Fibroblast of lung (primary cell): ENCODE results near the gene PFKP. TPM values are rescaled to one million over a fixed set of nuclear protein-coding genes. Genes with fewer than 3 reads are reported as not detected.
A peak's percentile ranks its signal among the peaks of the same experiment; 100 is the strongest.

Experiments
- DNase-seq, 2 donors: peaks; one replicate each; pipeline versions ENCODE4 v3.0.0 to v3.0.0-alpha.2; 2010; ENCODE audit warnings: low read depth in 2 of 2
- H2AFZ ChIP-seq: 2 replicates; pipeline ENCODE4 v1.5.1; 2012; ENCODE audit warnings: low read length, control low read depth, inconsistent platforms
- H3K27ac ChIP-seq: 2 replicates; pipeline ENCODE4 v1.5.1; 2011; ENCODE audit warnings: low read length, control low read depth; ENCODE audit not compliant: insufficient read depth
- H3K27me3 ChIP-seq: 2 replicates; pipeline ENCODE4 v1.5.1; 2011; ENCODE audit warnings: mild to moderate bottlenecking, low read length; ENCODE audit not compliant: control insufficient read depth, insufficient read depth
- H3K36me3 ChIP-seq: 2 replicates; pipeline ENCODE4 v1.5.1; 2011; ENCODE audit warnings: low read length; ENCODE audit not compliant: control insufficient read depth, insufficient read depth
- H3K4me1 ChIP-seq: 2 replicates; pipeline ENCODE4 v1.5.1; 2011; ENCODE audit warnings: low read length; ENCODE audit not compliant: control insufficient read depth, insufficient read depth; ENCODE audit errors: extremely low read depth
- H3K4me2 ChIP-seq: 2 replicates; pipeline ENCODE4 v1.5.1; 2011; ENCODE audit warnings: low read length, control low read depth; ENCODE audit not compliant: insufficient read depth; ENCODE audit errors: extremely low read depth
- H3K4me3 ChIP-seq, 4 experiments: fragments of 200-600 bp in 1 of 4; sonication (generic) in 1 of 4; replicated peaks in 1 of 4; 2 replicates each; pipeline ENCODE4 v1.5.1; 2011 to 2016; ENCODE audit warnings: low read length in 4 of 4, low read depth in 3 of 4, mild to moderate bottlenecking in 3 of 4, control low read depth in 2 of 4, inconsistent platforms in 1 of 4, mixed read lengths in 1 of 4; ENCODE audit not compliant: insufficient read depth in 1 of 4; ENCODE audit errors: control extremely low read depth in 1 of 4
- H3K79me2 ChIP-seq: 2 replicates; pipeline ENCODE4 v1.5.1; 2012; ENCODE audit warnings: mild to moderate bottlenecking, low read length, inconsistent platforms; ENCODE audit not compliant: control insufficient read depth, insufficient read depth
- H3K9ac ChIP-seq: 2 replicates; pipeline ENCODE4 v1.5.1; 2011; ENCODE audit warnings: mild to moderate bottlenecking, low read length, control low read depth; ENCODE audit not compliant: insufficient read depth
- H3K9me3 ChIP-seq: 2 replicates; pipeline ENCODE4 v1.5.1; 2012; ENCODE audit warnings: low read depth, low read length; ENCODE audit not compliant: control insufficient read depth, insufficient read depth
- H4K20me1 ChIP-seq: 2 replicates; pipeline ENCODE4 v1.5.1; 2011; ENCODE audit warnings: low read length; ENCODE audit not compliant: control insufficient read depth, insufficient read depth; ENCODE audit errors: extremely low read depth
- CTCF ChIP-seq, 2 donors: IDR thresholded peaks in 1 of 2; conservative IDR thresholded peaks in 1 of 2; 1 replicate in 1 of 2; 2 replicates in 1 of 2; pipeline ENCODE4 v1.5.1; 2011 to 2012; ENCODE audit warnings: low read length in 2 of 2, control low read depth in 1 of 2, inconsistent platforms in 1 of 2, low read depth in 1 of 2, mild to moderate bottlenecking in 1 of 2
- EZH2 ChIP-seq: IDR thresholded peaks from 2 replicates; pipeline ENCODE4 v1.5.1; 2012; ENCODE audit warnings: low read length, control low read depth, mild to moderate bottlenecking; ENCODE audit errors: missing control alignments
- polyA plus RNA-seq, 2 donors: library from polyadenylated mRNA; depleted of rRNA in 1 of 2; stranded (reverse) in 1 of 2; unstranded in 1 of 2; fragments of >200 nt; gene quantifications; 2 replicates each; pipeline ENCODE4 v1.2.1, GENCODE V29; 2011 to 2012; ENCODE audit warnings: missing spikeins in 1 of 2
- total RNA-seq: library from RNA; depleted of rRNA; stranded (reverse); fragments of >200 nt; gene quantifications from 2 replicates; pipeline ENCODE4 v1.2.1, GENCODE V29; 2014

PFKP gene
- total and polyA plus RNA-seq, 2 donors (not counting 1 experiment from before 2014, with no cell fraction given): 74.3 to 90.3 TPM

- H2AFZ ChIP-seq: no peak overlapping the region
- H3K36me3 ChIP-seq: peaks cover 38% of the 10 kb centered on the region
- H3K4me3 ChIP-seq: no peak overlapping the region
These were observed 58.9 kb downstream of the PFKP start for GRCh38 chr10:3126249-3126648.

DNA sequence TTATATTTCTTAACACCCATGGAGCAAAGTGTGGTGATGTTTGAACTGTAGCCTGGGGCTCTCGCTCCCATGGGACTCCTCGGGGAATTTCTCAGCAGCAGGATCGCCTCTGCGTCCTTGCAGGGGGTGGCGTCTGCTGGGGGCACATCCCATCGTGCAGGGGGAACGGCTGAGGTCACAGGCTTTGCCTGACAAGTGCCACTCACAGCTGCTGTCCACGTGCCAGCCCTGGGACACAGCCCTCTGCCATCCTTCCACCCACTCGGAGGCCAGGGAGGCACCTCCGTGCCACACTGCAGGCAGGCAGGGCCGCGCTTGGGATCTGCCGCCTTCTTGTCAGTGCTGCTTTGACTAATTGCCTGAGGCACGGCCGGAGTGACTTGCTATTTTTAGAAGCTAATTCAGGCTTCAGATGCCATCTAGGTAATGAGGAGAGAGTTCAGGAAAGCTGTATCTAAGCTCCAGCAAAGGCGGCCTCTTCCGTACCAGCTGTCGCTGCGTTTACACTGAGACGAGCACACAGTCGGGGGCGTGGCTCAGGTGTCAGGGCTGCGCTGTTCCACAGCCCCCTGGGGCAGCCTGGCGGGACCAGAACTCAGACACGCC, 59.5 kb downstream of the PFKP start:
- H3K79me2 ChIP-seq: no peaks in the 10 kb centered on the region
- H4K20me1 ChIP-seq: no peaks in the 10 kb centered on the region
- no peak overlapping the region for H3K9ac ChIP-seq
- H3K36me3 ChIP-seq: peaks cover 39% of the 10 kb centered on the region
- peaks cover 4% of the 10 kb centered on the region for H3K4me1 ChIP-seq
- H3K9me3 ChIP-seq: no peaks in the 10 kb centered on the region
- DNase-seq: peak in 1 of 2 donors; percentile 16
- H3K27ac ChIP-seq: no peak overlapping the region
- no peak overlapping the region for H3K4me3 ChIP-seq
- H3K4me2 ChIP-seq: no peak overlapping the region
- no peaks in the 10 kb centered on the region for H3K27me3 ChIP-seq
- H2AFZ ChIP-seq: no peak overlapping the region
- TF ChIP-seq CTCF (conservative IDR thresholded peaks at IDR 0.05 in 1 of 2, IDR thresholded peaks at IDR 0.05 in 1 of 2; ENCODE audit: low read depth in 1 of 2, low read length in 2 of 2): no peak

More at GRCh38 chr10:3126249-3126648, 58.9 kb downstream of the PFKP start:
- H3K4me1 ChIP-seq: peaks cover 4% of the 10 kb centered on the region
- no peak overlapping the region for H3K4me2 ChIP-seq
- TF ChIP-seq EZH2 (no peak), CTCF (conservative IDR thresholded peaks at IDR 0.05 in 1 of 2, IDR thresholded peaks at IDR 0.05 in 1 of 2; ENCODE audit: low read depth in 1 of 2, low read length in 2 of 2) (no peak)
- no peaks in the 10 kb centered on the region for H3K79me2 ChIP-seq
- no peak for DNase-seq
- H3K9me3 ChIP-seq: no peaks in the 10 kb centered on the region
- no peaks in the 10 kb centered on the region for H4K20me1 ChIP-seq
- no peak overlapping the region for H3K9ac ChIP-seq
- no peak overlapping the region for H3K27ac ChIP-seq
- H3K27me3 ChIP-seq: no peaks in the 10 kb centered on the region

DNA sequence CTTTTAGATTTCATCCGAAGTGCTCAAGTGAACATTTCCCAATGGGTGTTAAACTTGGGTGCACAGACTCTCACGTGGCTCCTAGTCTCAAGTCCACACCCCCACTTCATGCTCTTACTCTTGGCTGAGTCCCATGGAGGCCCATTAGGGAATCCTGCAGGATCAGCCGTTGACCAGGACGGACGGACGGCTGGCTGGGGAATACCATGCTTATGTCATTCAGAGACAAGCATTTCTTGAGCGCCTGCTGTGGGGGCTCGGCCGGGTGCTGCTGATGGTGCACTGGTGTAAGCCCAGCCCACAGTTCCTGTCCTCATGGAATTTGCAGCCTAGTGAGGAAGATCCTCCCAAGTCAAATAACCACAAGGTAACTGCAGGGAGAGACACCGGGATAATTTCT, 60.6 kb downstream of the PFKP start:
- no peak for DNase-seq
- no peak overlapping the region for H3K27ac ChIP-seq
- no peaks in the 10 kb centered on the region for H3K79me2 ChIP-seq
- H3K4me2 ChIP-seq: no peak overlapping the region
- peaks cover 4% of the 10 kb centered on the region for H3K4me1 ChIP-seq
- H3K27me3 ChIP-seq: no peaks in the 10 kb centered on the region
- no peak overlapping the region for H3K9ac ChIP-seq
- no peaks in the 10 kb centered on the region for H3K9me3 ChIP-seq
- H3K4me3 ChIP-seq: no peak overlapping the region
- H2AFZ ChIP-seq: no peak overlapping the region
- no peaks in the 10 kb centered on the region for H4K20me1 ChIP-seq
- TF ChIP-seq CTCF (conservative IDR thresholded peaks at IDR 0.05 in 1 of 2, IDR thresholded peaks at IDR 0.05 in 1 of 2; ENCODE audit: low read depth in 1 of 2, low read length in 2 of 2): no peak
- H3K36me3 ChIP-seq: peaks cover 39% of the 10 kb centered on the region
